ENCODE data around the gene NME9. TPM values are rescaled to one million over a fixed set of nuclear protein-coding genes. Genes with fewer than 3 reads are reported as not detected.
A peak's percentile ranks its signal among the peaks of the same experiment; 100 is the strongest.

The NME9 gene
- total RNA-seq, 1 donor from 2014 or later = not detected

GRCh38 chr3:138347960-138348753 lies 18.5 kb upstream of the NME9 start, which contains the start of gene MRAS:
TSS of gene MRAS (plus strand) at chr3:138348579. CDS start at chr3:138372884, 24,305 bp downstream.
- intact Hi-C loops (cut with DNase I) = loop anchor here (1.0 to 10.0 kb wide), 4 partner anchors 17 to 567 kb away; no protein-coding TSS in a partner anchor
- ATAC-seq (peak; percentile 85), DNase-seq (ENCODE audit: missing footprints) (peak; percentile 88)

- intact Hi-C loops (cut with DNase I) = loop anchor here (5.0 to 10.0 kb wide), 2 partner anchors 38 to 570 kb away; no protein-coding TSS in a partner anchor
- no peak for ATAC-seq
- no peak for DNase-seq (ENCODE audit: missing footprints)
Measured at GRCh38 chr3:138344754-138345153, 15.1 kb upstream of the NME9 start.

- DNase-seq (ENCODE audit: missing footprints) (no peak), ATAC-seq (no peak)
- intact Hi-C loops (cut with DNase I) = loop anchor here (10.0 kb wide), 1 partner anchor 574 kb away; no protein-coding TSS in a partner anchor
Measured at GRCh38 chr3:138340511-138340910, 10.9 kb upstream of the NME9 start.

DNA sequence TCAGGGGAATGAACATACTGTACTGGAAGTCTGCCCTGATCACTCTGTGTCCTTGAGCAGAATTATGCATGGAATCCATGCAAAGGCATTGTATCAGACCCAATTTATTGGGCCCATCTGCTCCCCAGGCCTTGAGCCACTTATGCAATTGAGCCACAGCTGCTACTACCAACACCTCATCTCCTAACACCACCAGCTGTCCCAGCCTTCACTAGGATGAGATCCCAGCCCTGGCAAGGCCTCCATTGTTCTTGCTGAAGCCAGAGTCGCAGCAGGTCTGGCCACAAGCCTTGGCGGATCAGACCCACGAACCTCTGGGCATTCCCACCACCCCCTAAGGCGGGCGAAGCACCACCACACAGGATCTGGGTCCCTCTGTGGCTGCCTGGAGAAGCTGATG lies 9.2 kb upstream of the NME9 start:
- DNase-seq (ENCODE audit: missing footprints) = no peak
- ATAC-seq = peak; percentile 58
- intact Hi-C loops (cut with DNase I) = loop anchor here (5.0 kb wide), 1 partner anchor 63 kb away; no protein-coding TSS in a partner anchor

- DNase-seq (ENCODE audit: missing footprints) (no peak), ATAC-seq (no peak)
- intact Hi-C loops (cut with DNase I) = loop anchor here (5.0 kb wide), 1 partner anchor 64 kb away; no protein-coding TSS in a partner anchor
Measured at GRCh38 chr3:138338244-138338643, 8.6 kb upstream of the NME9 start.

DNA sequence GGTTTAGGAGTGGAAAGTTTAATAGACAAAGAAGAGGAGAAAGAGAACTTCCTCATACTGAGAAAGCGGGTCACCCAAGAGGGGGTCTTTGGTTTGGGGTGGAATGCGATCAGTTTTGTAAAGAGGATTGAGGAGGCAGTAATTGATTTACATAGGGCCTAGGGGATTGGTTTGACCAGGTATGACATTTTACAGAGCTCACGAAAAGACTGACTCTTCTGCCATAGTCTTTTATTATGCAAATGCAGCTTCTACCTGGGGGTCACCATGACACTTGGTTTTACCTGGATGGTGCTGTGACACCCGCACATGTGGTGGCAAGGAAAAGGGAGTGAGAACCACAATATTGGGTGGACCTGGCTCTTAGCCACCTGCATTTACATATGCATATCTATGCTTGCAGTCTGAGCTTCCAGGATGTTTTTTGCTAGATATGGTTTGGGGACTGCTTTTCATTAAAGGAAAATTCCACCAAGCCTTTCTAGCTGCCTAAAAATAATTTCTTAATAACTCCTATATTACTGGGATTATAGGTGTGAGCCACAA lies 6.9 kb upstream of the NME9 start:
- DNase-seq (ENCODE audit: missing footprints) (no peak), ATAC-seq (no peak)
- intact Hi-C loops (cut with DNase I) = loop anchor here (5.0 kb wide), 1 partner anchor 66 kb away; no protein-coding TSS in a partner anchor

DNA sequence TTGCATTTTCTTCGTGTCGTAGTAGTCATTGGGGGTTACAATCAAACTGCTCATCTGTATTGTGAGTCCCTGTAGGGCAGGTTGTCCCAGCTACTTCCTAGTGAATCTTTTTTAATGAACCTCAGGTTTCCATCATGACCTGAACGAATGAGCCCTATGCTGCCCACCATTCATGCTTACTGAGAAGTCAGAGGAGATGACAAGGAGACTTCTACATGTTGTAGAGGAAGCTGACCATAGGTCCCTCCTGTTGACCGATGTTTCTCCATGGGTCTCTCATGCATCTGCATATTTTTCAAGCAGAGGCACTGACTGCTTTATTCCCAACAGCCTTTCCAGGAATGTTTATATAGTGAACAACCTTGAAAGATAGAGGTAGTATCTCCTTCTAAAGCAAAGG lies 5.0 kb upstream of the NME9 start:
- intact Hi-C loops (cut with DNase I) = loop anchor here (5.0 kb wide), 2 partner anchors 68 to 83 kb away; no protein-coding TSS in a partner anchor
- no peak for DNase-seq (ENCODE audit: missing footprints)

DNA sequence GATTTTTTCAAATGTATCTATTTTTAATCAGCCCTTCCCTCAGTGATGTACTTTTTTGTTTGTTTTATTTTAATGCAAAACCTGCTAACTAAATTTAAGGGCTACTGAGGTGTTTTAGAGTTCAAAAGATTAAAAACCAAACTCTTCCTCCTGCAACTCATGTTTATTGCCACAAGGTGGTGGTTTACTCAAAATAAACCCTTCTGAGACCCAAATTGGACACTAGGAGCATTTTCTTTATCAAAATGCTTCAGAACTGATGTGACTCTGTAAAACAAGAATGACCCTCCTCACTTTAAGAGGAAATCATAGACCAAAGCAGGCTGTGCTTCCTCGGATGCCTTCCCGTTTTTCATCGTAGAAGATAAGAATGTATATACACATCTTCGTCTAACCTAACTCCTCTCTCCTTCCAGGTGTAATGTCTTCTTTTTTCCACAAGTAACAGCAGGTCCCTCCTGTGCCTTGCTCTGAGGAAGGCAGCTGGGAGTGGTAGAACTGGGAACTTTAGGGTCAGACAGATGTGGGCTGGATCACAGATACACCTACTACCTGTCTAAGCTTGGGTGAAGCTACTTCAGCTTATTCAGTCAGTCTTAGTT lies 2.9 kb upstream of the NME9 start:
- no peak for DNase-seq (ENCODE audit: missing footprints)
- intact Hi-C loops (cut with DNase I) = loop anchor here (5.0 kb wide), 1 partner anchor 85 kb away; no protein-coding TSS in a partner anchor
- ATAC-seq = no peak

More for the DNA sequence above, 5.0 kb upstream of the NME9 start:
- ATAC-seq = no peak

- intact Hi-C loops (cut with DNase I) = loop anchor here (5.0 kb wide), 1 partner anchor 86 kb away; no protein-coding TSS in a partner anchor
- ATAC-seq (no peak), DNase-seq (ENCODE audit: missing footprints) (no peak)
Measured at GRCh38 chr3:138331143-138331894, 1.7 kb upstream of the NME9 start.

- no peak for ATAC-seq
- intact Hi-C loops (cut with DNase I) = loop anchor here (5.0 kb wide), 1 partner anchor 87 kb away; no protein-coding TSS in a partner anchor
- DNase-seq (ENCODE audit: missing footprints) = no peak
Measured at GRCh38 chr3:138329984-138330293, 288 bp upstream of the NME9 start.

DNA sequence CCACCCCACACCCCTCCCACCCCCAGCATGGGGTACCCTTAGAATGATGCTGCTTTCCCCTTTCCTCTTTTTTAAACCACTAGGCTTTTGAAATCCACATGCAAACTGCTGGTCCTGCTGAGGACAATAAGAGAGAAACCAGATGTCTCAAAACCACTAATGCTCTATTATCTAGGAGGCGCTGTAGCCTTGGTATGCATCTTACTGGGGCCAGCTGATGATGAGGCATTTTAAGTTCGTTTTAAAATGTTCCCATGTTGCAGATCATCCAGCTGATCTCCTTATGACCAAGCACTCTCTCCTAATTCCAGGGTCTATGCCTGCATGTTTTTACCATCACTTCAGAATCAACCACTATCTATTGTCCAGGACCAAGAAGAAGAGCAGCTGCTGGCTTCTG lies 1.3 kb downstream of the NME9 start:
- intact Hi-C loops (cut with DNase I) = no loop called here
- no peak for ATAC-seq

DNA sequence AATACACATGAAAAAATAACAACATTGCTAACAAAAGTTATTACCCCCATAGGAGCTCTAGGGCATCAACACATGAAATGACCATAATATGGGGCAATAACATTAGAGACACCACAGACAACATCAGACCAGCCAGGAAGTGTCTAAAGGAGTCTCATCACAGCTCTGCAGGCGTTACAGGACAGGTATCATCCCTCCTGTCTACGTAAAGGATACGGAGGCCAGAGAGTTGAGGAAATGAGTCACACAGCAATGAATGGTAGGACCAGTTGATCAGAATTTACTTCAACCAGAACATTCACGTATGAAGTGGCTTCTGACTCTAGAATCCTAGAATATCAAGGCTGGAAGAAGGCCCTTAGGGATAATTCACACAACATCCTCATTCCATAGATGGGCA lies 1.8 kb downstream of the NME9 start:
- intact Hi-C loops (cut with DNase I) = no loop called here
- DNase-seq (ENCODE audit: missing footprints) (no peak), ATAC-seq (no peak)

More for the DNA sequence above, 1.3 kb downstream of the NME9 start:
- no peak for DNase-seq (ENCODE audit: missing footprints)

DNA sequence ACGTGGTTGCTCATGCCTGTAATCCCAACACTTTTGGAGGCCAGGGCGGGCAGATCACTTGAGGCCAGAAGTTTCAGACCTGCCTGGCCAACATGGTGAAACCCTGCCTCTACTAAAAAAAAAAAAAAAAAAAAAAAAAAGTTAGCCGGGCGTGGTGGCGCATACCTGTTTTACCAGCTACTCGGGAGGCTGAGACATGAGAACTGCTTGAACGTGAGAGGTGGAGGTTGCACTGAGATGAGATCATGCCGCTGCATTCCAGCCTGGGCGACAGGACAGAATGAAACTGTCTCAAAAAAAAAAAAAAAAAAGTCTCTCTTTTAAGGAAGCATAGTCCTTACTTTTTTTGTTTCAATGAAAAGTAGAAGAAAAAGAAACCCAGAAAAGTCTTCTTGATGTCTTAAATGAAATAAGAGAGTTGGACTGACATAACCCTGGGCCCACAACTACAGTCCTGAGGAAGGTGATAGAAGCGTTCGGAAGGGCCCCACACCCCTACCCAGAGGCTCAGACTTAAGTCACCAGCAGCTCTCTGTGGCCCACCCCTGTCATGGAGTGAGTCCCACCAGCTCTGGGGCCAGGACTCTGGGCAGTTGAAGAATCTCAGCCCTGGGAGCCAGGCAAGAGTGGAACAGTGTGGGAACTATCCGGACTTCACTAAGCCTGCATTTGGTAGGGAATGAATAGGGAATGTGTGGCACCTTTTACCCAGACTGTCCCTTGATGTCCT lies 2.6 kb downstream of the NME9 start:
- DNase-seq (ENCODE audit: missing footprints) (no peak), ATAC-seq (no peak)
- intact Hi-C loops (cut with DNase I) = no loop called here

- intact Hi-C loops (cut with DNase I) = no loop called here
- ATAC-seq = no peak
- DNase-seq (ENCODE audit: missing footprints) = no peak
Measured at GRCh38 chr3:138325990-138326389, 3.7 kb downstream of the NME9 start.

DNA sequence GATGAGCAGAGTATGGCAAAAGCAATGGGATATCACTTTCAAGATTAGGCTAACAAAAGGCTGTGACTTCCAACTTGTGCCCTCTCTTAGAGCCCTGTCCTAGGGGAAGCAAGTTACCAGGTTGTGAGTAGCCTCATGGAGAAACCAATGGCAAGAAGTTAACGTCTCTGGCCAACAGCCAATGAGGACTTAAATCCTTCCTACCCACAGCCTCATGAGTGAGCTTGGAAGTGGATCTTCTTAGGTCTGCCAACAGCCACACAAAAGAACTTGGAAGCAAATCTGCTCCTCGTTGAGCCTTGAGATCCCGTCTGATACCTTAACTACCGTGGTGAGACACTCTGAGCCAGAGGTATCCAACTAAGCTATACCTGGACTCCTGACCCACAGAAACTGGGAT lies 5.7 kb downstream of the NME9 start:
- ATAC-seq = no peak
- intact Hi-C loops (cut with DNase I) = no loop called here

GRCh38 chr3:138317687-138318086 lies 12.0 kb downstream of the NME9 start:
- ATAC-seq (no peak), DNase-seq (ENCODE audit: missing footprints) (no peak)
- intact Hi-C loops (cut with DNase I) = no loop called here

More for the DNA sequence above, 5.7 kb downstream of the NME9 start:
- no peak for DNase-seq (ENCODE audit: missing footprints)

DNA sequence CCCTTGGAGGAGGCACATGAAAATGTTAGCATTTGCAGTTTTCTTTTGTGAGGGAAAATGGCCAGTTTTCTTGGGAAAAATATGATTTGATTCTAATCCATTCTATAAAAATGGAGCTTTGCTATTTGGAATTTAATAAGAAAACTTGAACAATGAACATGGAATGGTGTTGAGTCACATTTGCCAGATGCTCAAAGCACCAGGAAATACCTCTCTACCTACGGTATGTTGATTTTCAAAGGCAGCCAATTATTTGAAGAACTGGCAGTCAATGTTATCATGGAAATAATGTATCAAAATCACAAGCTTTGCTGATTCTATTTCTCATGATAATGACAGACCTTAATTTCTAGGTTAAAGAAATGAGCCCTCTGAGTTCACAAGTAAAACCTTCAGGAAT lies 14.9 kb downstream of the NME9 start:
- no peak for ATAC-seq
- intact Hi-C loops (cut with DNase I) = no loop called here
- no peak for DNase-seq (ENCODE audit: missing footprints)

GRCh38 chr3:138310494-138310893 lies 19.2 kb downstream of the NME9 start:
- DNase-seq (ENCODE audit: missing footprints) (no peak), ATAC-seq (no peak)
- intact Hi-C loops (cut with DNase I) = no loop called here
